ENCODE results near the gene OTUD4.

The OTUD4 gene

GRCh38 chr4:145102619-145103018 is 77.8 kb downstream of the OTUD4 start:
- Histone ChIP-seq H3K36me3 (ENCODE audit: control insufficient read depth, low read depth, low read length) (peaks cover 33% of the 10 kb centered on the region), H3K9ac (ENCODE audit: low read length) (no peak overlapping the region), H3K9me3 (ENCODE audit: control insufficient read depth, low read depth, low read length) (no peaks in the 10 kb centered on the region)

GRCh38 chr4:145101091-145101490 is 79.3 kb downstream of the OTUD4 start:
- H3K27me3 ChIP-seq (ENCODE audit: control insufficient read depth, insufficient read depth, low read length) = no peaks in the 10 kb centered on the region
- H3K9ac ChIP-seq (ENCODE audit: low read length) = no peak overlapping the region
- H3K4me1 ChIP-seq (ENCODE audit: control insufficient read depth, low read depth, low read length) = peaks cover 7% of the 10 kb centered on the region
- no peak overlapping the region for H3K4me3 ChIP-seq (ENCODE audit: low read length)
- H3K9me3 ChIP-seq (ENCODE audit: control insufficient read depth, low read depth, low read length) = no peaks in the 10 kb centered on the region
- peaks cover 19% of the 10 kb centered on the region for H3K36me3 ChIP-seq (ENCODE audit: control insufficient read depth, low read depth, low read length)
- no peak overlapping the region for H3K27ac ChIP-seq (ENCODE audit: low read length)

More at GRCh38 chr4:145102619-145103018, 77.8 kb downstream of the OTUD4 start:
- H3K27me3 ChIP-seq (ENCODE audit: control insufficient read depth, insufficient read depth, low read length) = no peaks in the 10 kb centered on the region
- no peak overlapping the region for H3K27ac ChIP-seq (ENCODE audit: low read length)
- H3K4me3 ChIP-seq (ENCODE audit: low read length) = no peak overlapping the region
- peaks cover 7% of the 10 kb centered on the region for H3K4me1 ChIP-seq (ENCODE audit: control insufficient read depth, low read depth, low read length)

GRCh38 chr4:145099653-145100052 is 80.7 kb downstream of the OTUD4 start:
- Histone ChIP-seq H3K9ac (ENCODE audit: low read length) (peak overlapping the region; percentile 93), H3K27me3 (ENCODE audit: control insufficient read depth, insufficient read depth, low read length) (no peaks in the 10 kb centered on the region), H3K27ac (ENCODE audit: low read length) (no peak overlapping the region), H3K36me3 (ENCODE audit: control insufficient read depth, low read depth, low read length) (peaks cover 13% of the 10 kb centered on the region), H3K9me3 (ENCODE audit: control insufficient read depth, low read depth, low read length) (no peaks in the 10 kb centered on the region), H3K4me3 (ENCODE audit: low read length) (peak overlapping the region; percentile 96), H3K4me1 (ENCODE audit: control insufficient read depth, low read depth, low read length) (peaks cover 7% of the 10 kb centered on the region)

- Histone ChIP-seq H3K36me3 (ENCODE audit: control insufficient read depth, low read depth, low read length) (peaks cover 18% of the 10 kb centered on the region), H3K4me3 (ENCODE audit: low read length) (peak overlapping the region; percentile 96), H3K4me1 (ENCODE audit: control insufficient read depth, low read depth, low read length) (peaks cover 7% of the 10 kb centered on the region), H3K27ac (ENCODE audit: low read length) (peak overlapping the region; percentile 92), H3K9ac (ENCODE audit: low read length) (peak overlapping the region; percentile 93), H3K27me3 (ENCODE audit: control insufficient read depth, insufficient read depth, low read length) (no peaks in the 10 kb centered on the region), H3K9me3 (ENCODE audit: control insufficient read depth, low read depth, low read length) (no peaks in the 10 kb centered on the region)
Observed at GRCh38 chr4:145098675-145099037, 81.7 kb downstream of the OTUD4 start.

GRCh38 chr4:145097821-145098674 is 82.3 kb downstream of the OTUD4 start, which contains the start of the genes ABCE1 and ANAPC10:
ABCE1 (plus strand) TSS chr4:145098311; CDS start chr4:145104413, 6,102 bp downstream.
ANAPC10 (minus strand) TSS chr4:145098196; CDS start chr4:145096099, 2,097 bp downstream.
- peak within 1 kb of the TSS; percentile 92 for H3K27ac ChIP-seq (ENCODE audit: low read length)
- peak within 1 kb of the TSS; percentile 96 for H3K4me3 ChIP-seq (ENCODE audit: low read length)
- peak within 1 kb of the TSS; percentile 93 for H3K9ac ChIP-seq (ENCODE audit: low read length)
- no peaks in the 10 kb centered on the region for H3K27me3 ChIP-seq (ENCODE audit: control insufficient read depth, insufficient read depth, low read length)
- H3K36me3 ChIP-seq (ENCODE audit: control insufficient read depth, low read depth, low read length) = peaks cover 19% of the 10 kb centered on the region
- peaks cover 7% of the 10 kb centered on the region for H3K4me1 ChIP-seq (ENCODE audit: control insufficient read depth, low read depth, low read length)
- H3K9me3 ChIP-seq (ENCODE audit: control insufficient read depth, low read depth, low read length) = no peaks in the 10 kb centered on the region

- no peaks in the 10 kb centered on the region for H3K27me3 ChIP-seq (ENCODE audit: control insufficient read depth, insufficient read depth, low read length)
- no peaks in the 10 kb centered on the region for H3K9me3 ChIP-seq (ENCODE audit: control insufficient read depth, low read depth, low read length)
- peak overlapping the region; percentile 96 for H3K4me3 ChIP-seq (ENCODE audit: low read length)
- H3K36me3 ChIP-seq (ENCODE audit: control insufficient read depth, low read depth, low read length) = peaks cover 19% of the 10 kb centered on the region
- peaks cover 7% of the 10 kb centered on the region for H3K4me1 ChIP-seq (ENCODE audit: control insufficient read depth, low read depth, low read length)
- peak overlapping the region; percentile 92 for H3K27ac ChIP-seq (ENCODE audit: low read length)
- H3K9ac ChIP-seq (ENCODE audit: low read length) = peak overlapping the region; percentile 93
Observed at GRCh38 chr4:145097331-145097820, 83.0 kb downstream of the OTUD4 start.

- H3K36me3 ChIP-seq (ENCODE audit: control insufficient read depth, low read depth, low read length) = peaks cover 29% of the 10 kb centered on the region
- no peak overlapping the region for H3K27ac ChIP-seq (ENCODE audit: low read length)
- H3K27me3 ChIP-seq (ENCODE audit: control insufficient read depth, insufficient read depth, low read length) = no peaks in the 10 kb centered on the region
- no peak overlapping the region for H3K4me3 ChIP-seq (ENCODE audit: low read length)
- no peaks in the 10 kb centered on the region for H3K9me3 ChIP-seq (ENCODE audit: control insufficient read depth, low read depth, low read length)
- H3K4me1 ChIP-seq (ENCODE audit: control insufficient read depth, low read depth, low read length) = no peaks in the 10 kb centered on the region
- H3K9ac ChIP-seq (ENCODE audit: low read length) = no peak overlapping the region
Observed at GRCh38 chr4:145093638-145094037, 86.8 kb downstream of the OTUD4 start.

GRCh38 chr4:145090380-145090779 is 90.0 kb downstream of the OTUD4 start:
- Histone ChIP-seq H3K9ac (ENCODE audit: low read length) (no peak overlapping the region), H3K27ac (ENCODE audit: low read length) (no peak overlapping the region), H3K9me3 (ENCODE audit: control insufficient read depth, low read depth, low read length) (no peaks in the 10 kb centered on the region), H3K4me1 (ENCODE audit: control insufficient read depth, low read depth, low read length) (no peaks in the 10 kb centered on the region), H3K27me3 (ENCODE audit: control insufficient read depth, insufficient read depth, low read length) (no peaks in the 10 kb centered on the region), H3K36me3 (ENCODE audit: control insufficient read depth, low read depth, low read length) (peaks cover 28% of the 10 kb centered on the region), H3K4me3 (ENCODE audit: low read length) (no peak overlapping the region)

- H3K36me3 ChIP-seq (ENCODE audit: control insufficient read depth, low read depth, low read length) = peaks cover 8% of the 10 kb centered on the region
- H3K27ac ChIP-seq (ENCODE audit: low read length) = no peak overlapping the region
- no peak overlapping the region for H3K4me3 ChIP-seq (ENCODE audit: low read length)
- H3K4me1 ChIP-seq (ENCODE audit: control insufficient read depth, low read depth, low read length) = no peaks in the 10 kb centered on the region
- H3K9ac ChIP-seq (ENCODE audit: low read length) = no peak overlapping the region
- H3K9me3 ChIP-seq (ENCODE audit: control insufficient read depth, low read depth, low read length) = no peaks in the 10 kb centered on the region
- no peaks in the 10 kb centered on the region for H3K27me3 ChIP-seq (ENCODE audit: control insufficient read depth, insufficient read depth, low read length)
Observed at GRCh38 chr4:145083891-145084605, 96.3 kb downstream of the OTUD4 start.
